Duodenal mucosa (tissue), 2 donors: ENCODE results near the gene RHBDF2.

ENCODE experiments used
- H3K27ac ChIP-seq: one replicate; pipeline ENCODE4 v1.7.0; 2013; ENCODE audit warnings: low read depth, low read length
- H3K27me3 ChIP-seq, 2 donors: one replicate each; pipeline ENCODE4 v1.7.0; 2013; ENCODE audit warnings: low read length in 2 of 2, control low read depth in 1 of 2; ENCODE audit not compliant: insufficient read depth in 2 of 2, control insufficient read depth in 1 of 2
- H3K36me3 ChIP-seq, 2 donors: one replicate each; pipeline ENCODE4 v1.7.0; 2013; ENCODE audit warnings: low read length in 2 of 2, control low read depth in 1 of 2; ENCODE audit not compliant: insufficient read depth in 2 of 2, control insufficient read depth in 1 of 2
- H3K4me1 ChIP-seq, 2 donors: one replicate each; pipeline ENCODE4 v1.7.0; 2013; ENCODE audit warnings: low read length in 2 of 2, control low read depth in 1 of 2; ENCODE audit not compliant: insufficient read depth in 2 of 2, control insufficient read depth in 1 of 2
- H3K4me3 ChIP-seq, 2 donors: one replicate each; pipeline ENCODE4 v1.7.0; 2013; ENCODE audit warnings: low read length in 2 of 2, low read depth in 1 of 2
- H3K9ac ChIP-seq, 2 donors: one replicate each; pipeline ENCODE4 v1.7.0; 2013; ENCODE audit warnings: low read length in 2 of 2, low read depth in 1 of 2
- H3K9me3 ChIP-seq, 2 donors: one replicate each; pipeline ENCODE4 v1.7.0; 2013; ENCODE audit warnings: low read length in 2 of 2, control low read depth in 1 of 2; ENCODE audit not compliant: control insufficient read depth in 1 of 2

RHBDF2 gene

GRCh38 chr17:76444518-76445311, 56.5 kb downstream of the RHBDF2 start:
- no peaks in the 10 kb centered on the region for H3K9me3 ChIP-seq
- no peak overlapping the region for H3K4me3 ChIP-seq
- no peak overlapping the region for H3K27ac ChIP-seq
- no peaks in the 10 kb centered on the region for H3K36me3 ChIP-seq
- H3K27me3 ChIP-seq: no peaks in the 10 kb centered on the region
- H3K9ac ChIP-seq: no peak overlapping the region
- H3K4me1 ChIP-seq: peaks cover 13% of the 10 kb centered on the region in 2 donors

- Histone ChIP-seq H3K36me3 (no peaks in the 10 kb centered on the region), H3K27ac (no peak overlapping the region), H3K4me1 (peaks cover 13 to 15% of the 10 kb centered on the region in 2 donors), H3K27me3 (no peaks in the 10 kb centered on the region), H3K9me3 (no peaks in the 10 kb centered on the region), H3K4me3 (no peak overlapping the region), H3K9ac (no peak overlapping the region)
Measured at GRCh38 chr17:76442341-76443338, 58.6 kb downstream of the RHBDF2 start.

- H3K27ac ChIP-seq: no peak overlapping the region
Measured at GRCh38 chr17:76441686-76442340, 59.4 kb downstream of the RHBDF2 start.

GRCh38 chr17:76440751-76441362, 60.4 kb downstream of the RHBDF2 start:
- Histone ChIP-seq H3K36me3 (no peaks in the 10 kb centered on the region), H3K27me3 (no peaks in the 10 kb centered on the region), H3K9me3 (no peaks in the 10 kb centered on the region), H3K4me1 (peaks cover 0 to 3% of the 10 kb centered on the region in 2 donors), H3K9ac (no peak overlapping the region), H3K4me3 (no peak overlapping the region), H3K27ac (no peak overlapping the region)

More at GRCh38 chr17:76441686-76442340, 59.4 kb downstream of the RHBDF2 start:
- H3K4me3 ChIP-seq: no peak overlapping the region
- H3K27me3 ChIP-seq: no peaks in the 10 kb centered on the region
- no peak overlapping the region for H3K9ac ChIP-seq
- no peaks in the 10 kb centered on the region for H3K36me3 ChIP-seq
- H3K4me1 ChIP-seq: peaks cover 8% of the 10 kb centered on the region in 2 donors
- no peaks in the 10 kb centered on the region for H3K9me3 ChIP-seq

GRCh38 chr17:76439314-76439928, 61.8 kb downstream of the RHBDF2 start:
- Histone ChIP-seq H3K27ac (no peak overlapping the region), H3K4me3 (no peak overlapping the region), H3K9me3 (no peaks in the 10 kb centered on the region), H3K36me3 (peaks cover 0 to under 1% of the 10 kb centered on the region in 2 donors), H3K4me1 (peaks cover 0 to 3% of the 10 kb centered on the region in 2 donors), H3K9ac (no peak overlapping the region), H3K27me3 (no peaks in the 10 kb centered on the region)

GRCh38 chr17:76438906-76439305, 62.3 kb downstream of the RHBDF2 start:
- H3K4me1 ChIP-seq: peaks cover 0 to 3% of the 10 kb centered on the region in 2 donors
- no peak overlapping the region for H3K9ac ChIP-seq
- H3K27ac ChIP-seq: no peak overlapping the region
- peaks cover 0 to 6% of the 10 kb centered on the region in 2 donors for H3K36me3 ChIP-seq
- H3K4me3 ChIP-seq: no peak overlapping the region
- H3K27me3 ChIP-seq: no peaks in the 10 kb centered on the region
- H3K9me3 ChIP-seq: no peaks in the 10 kb centered on the region

GRCh38 chr17:76437467-76438402, 63.5 kb downstream of the RHBDF2 start:
- no peak overlapping the region for H3K4me3 ChIP-seq
- no peaks in the 10 kb centered on the region for H3K9me3 ChIP-seq
- peaks cover 0 to 3% of the 10 kb centered on the region in 2 donors for H3K4me1 ChIP-seq
- H3K9ac ChIP-seq: no peak overlapping the region
- H3K27me3 ChIP-seq: no peaks in the 10 kb centered on the region
- H3K36me3 ChIP-seq: peaks cover 0 to 6% of the 10 kb centered on the region in 2 donors
- H3K27ac ChIP-seq: no peak overlapping the region

- Histone ChIP-seq H3K9ac (no peak overlapping the region), H3K9me3 (no peaks in the 10 kb centered on the region), H3K4me3 (no peak overlapping the region), H3K27ac (no peak overlapping the region), H3K4me1 (peaks cover 0 to 3% of the 10 kb centered on the region in 2 donors), H3K36me3 (peaks cover 0 to 6% of the 10 kb centered on the region in 2 donors), H3K27me3 (no peaks in the 10 kb centered on the region)
Measured at GRCh38 chr17:76435751-76436150, 65.5 kb downstream of the RHBDF2 start.
